NCI-H1436 treated with DMSO at 0.1 percent for 48 hours (cell line): ENCODE results near the gene FKBP2.

Experiments used
- DNase-seq: peaks from one replicate; lab custom pipeline; 2025; lab: John Stamatoyannopoulos, UW

The FKBP2 gene

GRCh38 chr11:64264371-64264852, 23.5 kb downstream of the FKBP2 start:
- DNase-seq, result no peak

- no peak for DNase-seq
Measured at GRCh38 chr11:64265176-64266160, 24.6 kb downstream of the FKBP2 start.

DNA sequence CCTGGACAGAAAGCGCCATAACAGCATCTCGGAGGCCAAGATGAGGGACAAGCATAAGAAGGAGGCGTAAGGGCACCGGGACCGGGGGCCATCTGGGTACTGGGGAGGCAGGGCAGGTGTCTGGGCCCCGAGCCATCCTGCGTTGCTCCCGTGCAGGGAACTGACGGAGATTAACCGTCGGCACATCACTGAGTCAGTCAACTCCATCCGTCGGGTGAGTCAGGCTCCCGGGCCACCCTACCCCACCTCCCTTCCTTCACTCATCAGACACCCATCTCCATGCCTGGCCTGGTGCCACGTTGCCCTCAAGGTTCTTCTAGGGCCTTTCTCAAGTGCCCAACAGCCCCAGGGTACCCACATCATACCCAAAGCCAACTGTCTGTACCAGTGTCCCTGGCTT, 25.4 kb downstream of the FKBP2 start:
- DNase-seq, result no peak

DNA sequence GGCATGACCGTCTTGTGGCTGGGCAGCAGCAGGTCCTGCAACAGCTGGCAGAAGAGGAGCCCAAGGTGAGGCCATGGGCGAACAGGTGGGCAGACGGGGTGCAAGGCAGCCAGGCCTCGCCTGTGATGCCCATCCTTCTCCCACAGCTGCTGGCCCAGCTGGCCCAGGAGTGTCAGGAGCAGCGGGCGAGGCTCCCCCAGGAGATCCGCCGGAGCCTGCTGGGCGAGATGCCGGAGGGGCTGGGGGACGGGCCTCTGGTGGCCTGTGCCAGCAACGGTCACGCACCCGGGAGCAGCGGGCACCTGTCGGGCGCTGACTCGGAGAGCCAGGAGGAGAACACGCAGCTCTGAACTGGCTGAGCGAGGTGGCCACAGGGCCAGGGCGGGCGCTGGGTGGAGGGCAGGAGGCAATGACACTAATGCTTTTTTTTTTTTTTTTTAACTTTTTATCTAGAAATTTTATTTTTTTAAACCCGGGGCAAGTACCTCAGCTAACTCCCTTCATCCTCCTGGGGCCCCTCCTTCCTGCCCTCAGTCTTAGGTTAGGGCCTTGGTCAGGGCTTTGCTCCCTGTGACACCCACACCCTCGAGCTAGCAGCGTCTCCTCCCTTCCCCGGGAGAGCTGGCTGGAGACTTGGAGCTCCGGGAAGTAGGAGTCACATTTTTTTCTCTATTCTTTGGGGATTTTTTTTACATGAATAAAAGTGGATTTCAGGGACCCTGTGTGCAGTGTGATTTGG, 26.5 kb downstream of the FKBP2 start:
- DNase-seq, result no peak

- no peak for DNase-seq
Measured at GRCh38 chr11:64268025-64268892, 27.4 kb downstream of the FKBP2 start.

- no peak for DNase-seq
Measured at GRCh38 chr11:64268893-64269539, 28.1 kb downstream of the FKBP2 start.

DNA sequence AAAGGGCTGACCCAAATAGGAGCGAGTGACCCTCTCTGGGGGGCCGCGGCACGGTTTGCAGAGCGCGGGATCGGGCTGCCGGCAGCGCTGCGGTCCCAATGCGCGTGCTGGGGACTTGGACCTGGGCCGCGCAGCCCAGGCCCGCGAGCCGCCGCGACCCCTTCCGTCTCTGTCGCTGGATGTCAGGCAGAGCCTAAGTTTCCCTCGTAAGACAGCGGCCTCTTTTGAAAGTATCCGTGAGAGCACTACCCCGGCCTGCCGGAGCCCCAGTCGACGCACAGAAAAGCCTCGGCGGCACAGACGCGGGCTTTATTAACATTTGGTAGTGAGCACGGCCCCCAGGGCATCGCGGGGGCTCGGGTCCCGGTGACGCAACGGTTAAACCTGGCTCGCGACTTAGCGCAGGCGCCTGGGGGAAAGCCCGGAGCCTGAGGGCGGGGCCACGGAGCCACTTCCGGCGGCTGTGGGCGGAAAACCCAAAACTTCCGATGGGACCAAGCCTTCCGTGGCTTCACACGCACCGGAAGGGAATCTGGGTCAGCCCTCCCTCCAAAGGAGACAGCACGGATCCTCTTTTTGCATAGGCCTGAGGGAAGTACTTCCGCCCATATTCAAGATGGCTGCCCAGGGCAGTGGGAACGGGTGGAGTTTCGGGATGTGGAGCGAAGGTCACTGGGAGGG, 28.8 kb downstream of the FKBP2 start:
- peak; percentile 96 for DNase-seq

GRCh38 chr11:64275031-64275800, 34.3 kb downstream of the FKBP2 start:
- DNase-seq, result no peak

DNA sequence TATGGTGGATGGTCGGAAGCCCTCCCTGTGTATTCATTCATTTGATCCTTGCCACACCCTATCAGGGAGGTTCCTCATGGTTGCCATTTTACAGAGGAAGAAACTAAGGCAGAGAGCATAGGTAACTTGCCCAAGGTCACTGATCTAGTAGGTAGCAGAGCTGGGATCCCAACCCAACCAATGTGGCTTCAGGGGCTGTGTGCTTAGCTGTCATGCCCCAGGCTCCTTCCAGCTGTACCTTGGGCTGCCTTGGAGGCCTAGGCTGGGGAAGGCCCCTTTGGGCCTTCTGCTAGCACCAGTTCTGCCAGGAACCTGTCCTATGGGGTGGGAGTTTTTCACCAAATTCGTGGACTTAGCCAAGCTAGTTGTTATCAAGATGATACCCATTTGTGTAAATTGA, 34.9 kb downstream of the FKBP2 start:
- no peak for DNase-seq

DNA sequence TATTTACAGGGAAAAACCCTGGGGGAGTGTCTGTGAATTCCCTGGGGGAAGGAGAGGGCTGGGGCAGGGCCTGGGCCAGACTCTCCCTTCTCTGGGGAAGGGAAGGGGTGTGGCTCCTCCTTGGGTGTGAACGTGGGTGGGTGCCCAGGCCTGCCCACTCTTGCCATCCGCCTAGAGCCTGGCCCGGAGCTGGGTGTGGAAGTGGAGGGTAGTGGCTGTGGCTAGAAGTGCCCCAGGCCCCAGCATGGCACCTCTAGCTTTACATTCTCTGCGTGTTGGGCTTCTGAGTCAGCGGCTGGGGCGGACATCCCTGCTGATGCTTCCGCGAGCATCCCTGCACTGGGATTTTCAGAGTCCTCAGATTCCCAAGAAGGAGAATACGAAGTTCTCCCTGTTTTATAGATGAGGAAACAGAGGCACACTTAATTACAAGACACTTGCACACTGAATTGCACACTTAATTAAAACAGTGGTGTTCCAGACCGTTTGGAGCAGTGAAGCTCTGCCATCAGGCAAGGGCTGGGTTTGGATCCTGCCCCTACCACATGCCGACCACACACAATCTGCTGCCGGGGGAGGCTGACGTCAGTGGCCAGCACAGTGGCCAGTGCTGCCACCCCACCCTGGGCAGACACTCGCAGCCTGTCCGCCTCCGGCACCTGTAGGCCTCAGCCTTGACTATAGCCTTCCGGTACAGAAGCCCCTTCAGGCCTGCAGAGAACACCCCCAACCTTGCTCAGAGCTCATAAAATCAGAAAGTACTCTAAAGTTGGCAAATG, 35.9 kb downstream of the FKBP2 start:
- DNase-seq, result no peak

DNA sequence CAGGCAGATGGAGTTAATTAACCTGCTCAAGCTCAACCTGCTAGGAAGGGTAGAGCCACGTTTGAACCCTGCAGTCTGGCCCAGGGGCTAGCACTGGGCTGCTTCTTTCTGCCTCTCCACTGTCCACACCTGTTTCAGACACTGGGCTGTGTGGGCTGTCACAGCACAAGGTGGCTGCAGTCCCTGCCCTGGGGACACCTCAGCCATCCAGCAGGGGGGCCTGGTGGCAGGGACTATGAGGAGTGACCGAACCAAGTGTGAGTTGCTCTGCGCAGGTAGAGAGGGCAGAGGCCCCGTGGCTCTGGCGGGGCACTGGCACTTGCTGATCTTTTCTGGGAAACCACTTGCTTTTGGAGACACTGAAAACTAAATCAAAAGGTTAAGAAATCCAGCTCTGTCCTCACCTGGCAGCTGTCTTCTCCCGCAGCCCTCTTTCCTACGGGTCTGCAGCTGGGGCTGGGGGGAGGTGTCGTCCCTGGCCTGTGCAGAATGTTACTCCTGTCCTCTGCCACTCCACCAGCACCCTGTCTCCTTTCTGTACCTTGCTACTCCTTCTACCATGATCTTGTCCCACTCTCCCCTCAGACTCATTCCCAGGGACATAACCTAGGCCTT, 37.8 kb downstream of the FKBP2 start:
- DNase-seq, result no peak

DNA sequence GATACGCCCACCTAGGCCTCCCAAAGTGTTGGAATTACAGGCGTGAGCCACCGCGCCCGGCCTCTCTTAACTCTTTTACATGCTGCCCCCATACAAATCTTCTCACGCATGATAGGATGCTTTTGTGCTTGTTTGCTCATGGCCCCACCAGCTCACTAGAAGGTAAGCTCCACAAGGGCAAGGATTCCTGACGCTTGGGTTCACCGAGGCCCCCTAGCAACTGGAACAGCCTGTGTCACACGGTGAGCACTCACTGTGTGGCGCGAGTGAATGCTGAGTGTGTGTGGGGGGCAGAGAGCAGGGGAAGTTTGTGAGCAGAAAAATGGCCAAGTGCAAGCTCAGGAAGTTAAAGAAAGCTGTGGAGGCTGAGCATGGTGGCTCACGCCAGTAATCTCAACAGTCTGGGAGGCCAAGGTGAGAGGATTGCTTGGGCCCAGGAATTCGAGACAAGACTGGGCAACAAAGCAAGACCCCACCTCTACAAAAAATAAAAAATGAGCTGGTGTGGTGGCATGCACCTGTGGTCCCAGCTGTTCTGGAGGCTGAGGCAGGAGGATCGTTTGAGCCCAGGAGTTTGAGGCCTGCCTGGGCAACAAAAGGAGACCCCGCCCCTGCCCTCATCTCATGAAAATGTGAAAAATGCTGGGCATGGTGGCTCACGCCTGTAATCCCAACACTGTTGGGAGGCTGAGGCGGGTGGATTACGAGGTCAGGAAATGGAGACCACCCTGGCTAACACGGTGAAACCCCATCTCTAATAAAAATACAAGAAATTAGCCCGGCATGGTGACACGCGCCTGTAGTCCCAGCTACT, 41.3 kb downstream of the FKBP2 start:
- no peak for DNase-seq

DNA sequence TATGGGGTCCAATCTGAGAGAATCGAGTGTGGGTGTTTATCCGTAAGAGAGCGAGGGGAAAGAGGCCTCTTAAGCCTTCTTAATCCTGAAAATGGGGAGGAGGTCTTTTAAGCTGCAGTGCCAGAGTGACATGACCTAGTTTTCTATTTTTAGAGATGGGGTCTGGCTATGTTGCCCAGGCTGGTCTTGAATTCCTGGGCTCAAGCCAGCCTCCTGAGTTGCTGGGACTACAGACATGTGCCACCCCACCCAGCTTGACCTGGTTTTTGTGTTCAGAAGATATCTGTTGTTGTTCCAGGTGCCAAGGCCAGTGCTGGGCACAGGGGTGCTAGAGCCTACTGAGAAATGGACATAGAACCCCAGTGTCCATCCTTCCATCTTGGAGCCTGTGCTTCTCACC, 42.2 kb downstream of the FKBP2 start:
- DNase-seq, result no peak

DNA sequence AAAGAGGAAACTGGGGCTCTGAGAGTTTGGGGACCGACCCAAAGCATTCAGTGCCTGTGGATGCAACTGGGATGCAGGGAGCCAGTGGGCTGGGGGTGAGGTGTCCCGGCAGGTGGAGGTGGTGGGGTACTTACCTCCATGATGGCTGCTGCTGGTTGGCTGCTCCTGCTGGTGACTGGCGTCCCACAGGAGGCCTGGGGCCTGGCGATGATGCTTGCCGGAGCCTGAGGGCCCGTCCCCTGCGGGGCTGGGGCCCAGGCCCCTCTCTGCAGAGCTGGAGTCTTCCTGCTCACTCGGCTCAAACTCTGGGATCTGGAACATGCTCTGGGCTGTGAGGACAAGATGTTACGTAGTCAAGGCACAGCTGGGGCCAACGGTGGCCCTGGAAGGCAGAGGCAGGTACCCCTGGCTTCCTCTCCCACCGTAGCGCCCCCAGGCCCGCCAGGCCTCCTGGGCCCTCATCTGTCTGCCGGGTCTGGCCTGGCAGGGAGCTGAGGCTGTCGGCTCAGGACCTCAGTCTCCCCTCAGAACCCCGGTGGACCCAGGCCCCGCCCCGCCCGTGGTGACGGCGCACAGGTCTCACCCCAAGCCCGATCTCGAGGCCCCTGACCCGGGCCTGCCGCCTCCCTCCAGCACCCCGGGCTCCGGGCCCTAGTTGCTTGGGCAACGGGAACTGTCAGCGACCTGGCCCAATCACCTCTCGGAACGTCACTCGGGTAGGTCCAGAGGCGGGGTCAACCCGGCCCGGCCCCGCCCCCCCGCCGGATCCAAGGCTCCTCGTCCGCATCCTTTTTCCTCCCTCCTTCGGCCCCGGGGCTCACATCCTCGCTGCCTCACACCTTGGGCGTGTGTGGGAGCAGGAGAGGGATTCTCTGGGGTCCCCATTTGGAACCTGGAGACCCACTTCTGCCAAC, 43.4 kb downstream of the FKBP2 start, which contains the start of gene BAD:
Gene BAD (minus strand): TSS at position 618 of the 914 bp plus-strand sequence. CDS start 297 bp downstream, at position 321.
- DNase-seq, result peak; percentile 58

DNA sequence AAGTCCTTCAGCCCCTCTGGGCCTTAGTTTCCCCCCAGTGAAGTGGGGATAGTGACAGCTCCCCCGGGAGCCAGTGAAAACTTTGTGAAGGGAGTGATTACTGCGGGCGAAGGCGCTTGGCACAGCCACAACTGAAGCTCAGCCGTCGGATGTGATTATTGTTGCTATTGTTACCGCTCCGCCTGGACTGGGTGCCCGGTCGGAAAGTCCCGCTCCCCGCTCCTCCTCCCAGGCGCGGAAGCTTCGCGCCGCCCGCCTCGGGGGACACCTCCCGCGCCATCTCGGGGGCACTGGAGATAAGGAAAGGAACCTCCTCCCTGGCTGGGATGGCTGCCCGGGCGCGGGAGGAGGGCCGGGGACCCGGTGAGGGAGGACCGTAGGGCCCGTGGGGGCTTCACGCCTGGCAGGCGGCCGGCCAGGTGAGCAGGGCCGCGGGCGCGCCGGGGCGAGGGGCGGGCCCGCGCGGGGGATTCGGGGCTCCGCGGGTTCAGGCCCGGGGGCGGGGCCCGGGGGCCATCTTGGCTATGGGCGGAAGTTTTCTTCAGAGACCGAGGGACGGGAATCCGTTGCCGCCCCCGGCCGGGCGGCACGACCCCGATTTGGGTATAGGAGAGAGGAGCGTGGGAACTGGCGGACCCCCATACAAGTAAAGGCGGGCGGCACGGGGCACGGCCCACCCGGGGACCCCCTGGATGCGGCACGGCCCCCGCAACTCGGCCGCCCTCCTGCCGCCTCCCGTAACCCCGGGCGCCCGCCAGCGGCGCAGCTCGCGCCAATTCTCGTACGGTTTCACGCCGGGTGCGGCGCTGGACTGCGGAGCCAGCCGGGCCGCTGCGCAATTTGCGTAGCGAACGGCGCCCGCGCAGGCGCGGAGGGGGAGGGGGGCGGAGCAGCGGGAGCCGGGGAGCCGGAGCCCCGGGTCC, 44.3 kb downstream of the FKBP2 start, which contains the start of gene GPR137:
Gene GPR137 (plus strand): TSS at position 887 of the 923 bp plus-strand sequence. CDS start 677 bp downstream, outside the sequence.
- DNase-seq, result peak; percentile 4
